NCI-H2081 (cell line): ENCODE results near the gene ANKRD35.
"Not testable (repeated sequence)": the region's sequence is repeated elsewhere in the genome, so short reads cannot be mapped to it uniquely, and the experiment has no call there.

Experiments used
- DNase-seq, 2 experiments: peaks; one replicate each; lab custom pipeline; 2025; lab: John Stamatoyannopoulos, UW

ANKRD35 gene, protein sequence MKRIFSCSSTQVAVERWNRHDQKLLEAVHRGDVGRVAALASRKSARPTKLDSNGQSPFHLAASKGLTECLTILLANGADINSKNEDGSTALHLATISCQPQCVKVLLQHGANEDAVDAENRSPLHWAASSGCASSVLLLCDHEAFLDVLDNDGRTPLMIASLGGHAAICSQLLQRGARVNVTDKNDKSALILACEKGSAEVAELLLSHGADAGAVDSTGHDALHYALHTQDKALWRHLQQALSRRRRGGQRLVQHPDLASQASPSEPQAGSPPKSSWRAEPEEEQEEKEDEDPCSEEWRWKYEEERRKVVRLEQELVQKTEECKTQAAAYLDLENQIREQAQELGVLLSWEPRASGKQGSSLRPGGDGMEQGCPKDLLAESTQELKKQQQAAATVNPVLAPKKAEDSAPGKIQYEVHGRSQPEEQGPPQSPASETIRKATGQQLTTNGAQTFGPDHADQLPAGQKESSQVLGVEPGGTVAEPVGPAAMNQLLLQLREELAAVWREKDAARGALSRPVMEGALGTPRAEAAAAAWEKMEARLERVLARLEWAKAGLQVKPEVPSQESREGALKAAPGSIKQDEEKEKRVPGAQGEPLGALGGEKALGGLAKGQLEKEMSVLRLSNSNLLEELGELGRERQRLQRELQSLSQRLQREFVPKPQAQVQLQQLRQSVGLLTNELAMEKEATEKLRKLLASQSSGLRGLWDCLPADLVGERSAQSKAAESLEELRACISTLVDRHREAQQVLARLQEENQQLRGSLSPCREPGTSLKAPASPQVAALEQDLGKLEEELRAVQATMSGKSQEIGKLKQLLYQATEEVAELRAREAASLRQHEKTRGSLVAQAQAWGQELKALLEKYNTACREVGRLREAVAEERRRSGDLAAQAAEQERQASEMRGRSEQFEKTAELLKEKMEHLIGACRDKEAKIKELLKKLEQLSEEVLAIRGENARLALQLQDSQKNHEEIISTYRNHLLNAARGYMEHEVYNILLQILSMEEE

DNA sequence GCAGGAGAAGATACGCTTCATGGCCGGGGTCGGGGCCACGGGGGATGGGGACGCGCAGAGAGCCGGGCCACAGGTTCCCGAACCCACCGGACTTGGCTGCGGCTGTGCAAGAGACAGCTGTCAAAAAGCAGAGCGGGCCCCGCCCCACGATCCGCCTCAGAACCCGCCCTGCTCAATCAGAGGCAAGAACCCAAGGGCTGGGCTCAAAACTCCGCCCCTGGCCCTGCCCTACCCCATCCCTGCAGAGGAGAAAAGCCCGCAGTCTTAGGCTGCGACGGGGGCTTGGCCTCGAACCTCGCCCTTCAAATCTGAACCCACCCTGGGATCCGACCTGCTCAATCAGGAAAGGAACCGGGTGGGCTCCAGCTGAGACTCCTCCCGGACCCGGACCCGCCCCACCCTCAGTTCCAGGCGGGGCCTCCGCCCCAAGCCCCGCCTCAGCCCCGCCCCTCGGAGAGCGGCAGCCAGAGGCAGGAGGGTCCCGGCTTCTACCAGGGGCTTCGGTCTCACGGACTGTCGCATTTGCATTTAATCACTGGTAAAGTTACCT, at the start of gene ANKRD35:
TSS of gene ANKRD35 (minus strand) at position 129 of the 550 bp plus-strand sequence. CDS start at position 21, 108 bp downstream.
- peak; percentile 84 to 93 for DNase-seq

DNA sequence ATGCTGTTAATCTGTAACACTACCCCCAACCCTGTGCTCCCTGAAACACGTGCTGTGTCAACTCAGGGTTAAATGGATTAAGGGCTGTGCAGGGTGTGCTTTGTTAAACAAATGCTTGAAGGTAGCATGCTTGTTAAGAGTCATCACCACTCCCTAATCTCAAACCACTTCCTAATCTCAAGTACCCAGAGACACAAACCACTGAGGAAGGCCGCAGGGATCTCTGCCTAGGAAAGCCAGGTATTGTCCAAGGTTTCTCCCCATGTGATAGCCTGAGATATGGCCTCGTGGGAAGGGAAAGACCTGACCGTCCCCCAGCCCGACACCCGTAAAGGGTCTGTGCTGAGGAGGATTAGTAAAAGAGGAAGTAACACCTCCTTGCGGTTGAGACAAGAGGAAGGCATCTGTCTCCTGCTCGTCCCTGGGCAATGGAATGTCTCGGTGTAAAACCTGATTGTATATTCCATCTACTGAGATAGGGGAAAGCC, 46.9 kb upstream of the ANKRD35 start:
- DNase-seq: not testable (repeated sequence)

DNA sequence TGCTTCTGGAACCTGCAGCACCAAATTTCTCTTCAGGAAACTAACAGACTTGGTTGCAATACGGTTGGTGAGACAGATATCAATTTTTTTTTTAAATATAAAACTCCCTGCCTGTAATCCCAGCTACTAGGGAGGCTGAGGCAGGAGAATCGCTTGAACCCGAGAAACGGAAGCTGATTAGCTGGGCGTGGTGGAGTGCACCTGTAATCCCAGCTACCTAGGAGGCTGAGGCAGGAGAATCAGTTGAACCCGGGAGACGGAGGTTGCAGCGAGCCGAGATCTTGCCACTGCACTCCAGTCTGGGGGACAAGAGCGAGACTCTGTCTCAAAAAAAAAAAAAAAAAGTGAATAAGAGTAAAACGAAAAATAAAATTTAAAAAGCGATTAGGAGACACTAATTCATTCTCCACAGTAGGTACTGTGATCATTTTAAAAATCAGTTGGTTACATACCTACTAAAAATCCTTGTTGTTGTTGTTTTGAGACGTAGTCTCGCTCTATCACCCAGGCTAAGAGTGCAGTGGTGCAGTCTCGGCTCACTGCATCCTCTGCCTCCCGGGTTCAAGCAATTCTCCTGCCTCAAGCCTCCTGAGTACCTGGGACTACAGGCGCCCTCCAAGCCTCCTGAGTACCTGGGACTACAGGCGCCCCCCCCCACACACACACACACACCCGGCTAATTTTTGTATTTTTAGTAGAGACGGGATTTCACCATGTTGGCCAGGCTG, 42.4 kb upstream of the ANKRD35 start:
- no peak for DNase-seq

- DNase-seq: peak; percentile 99 to 100
These were observed 41.6 kb upstream of the ANKRD35 start, which contains the start of gene RBM8A for GRCh38 chr1:145927063-145927886. Gene RBM8A (minus strand): TSS chr1:145927484. CDS start chr1:145927426, 58 bp downstream.

GRCh38 chr1:145926686-145927062, 41.0 kb upstream of the ANKRD35 start:
- peak; percentile 35 to 48 for DNase-seq

DNA sequence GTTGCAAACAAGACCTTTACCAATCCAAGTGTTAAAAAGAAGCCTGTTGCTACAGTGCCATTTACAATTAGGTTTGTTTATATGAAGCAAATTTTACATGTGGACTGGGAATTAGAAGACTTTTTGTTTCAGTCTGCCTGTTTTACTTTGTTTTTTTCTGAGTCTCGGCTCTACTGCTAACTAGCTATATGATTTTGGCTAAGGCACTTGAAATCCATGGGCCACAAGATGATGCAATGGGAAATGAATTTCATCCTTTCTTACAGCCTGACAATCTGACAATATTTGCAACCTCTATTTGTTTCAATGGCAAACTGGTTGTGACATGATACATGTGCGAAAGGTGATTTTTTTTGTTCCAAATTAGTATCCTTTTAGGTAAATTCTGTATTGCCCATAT, 36.6 kb upstream of the ANKRD35 start:
- DNase-seq: no peak

DNA sequence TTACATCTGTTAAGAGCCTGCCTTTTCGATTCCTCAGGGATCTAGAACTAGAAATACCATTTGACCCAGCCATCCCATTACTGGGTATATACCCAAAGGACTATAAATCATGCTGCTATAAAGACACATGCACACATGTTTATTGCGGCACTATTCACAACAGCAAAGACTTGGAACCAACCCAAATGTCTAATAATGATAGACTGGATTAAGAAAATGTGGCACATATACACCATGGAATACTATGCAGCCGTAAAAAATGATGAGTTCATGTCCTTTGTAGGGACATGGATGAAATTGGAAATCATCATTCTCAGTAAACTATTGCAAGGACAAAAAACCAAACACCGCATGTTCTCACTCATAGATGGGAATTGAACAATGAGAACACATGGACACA, 34.6 kb upstream of the ANKRD35 start:
- DNase-seq: not testable (repeated sequence)

DNA sequence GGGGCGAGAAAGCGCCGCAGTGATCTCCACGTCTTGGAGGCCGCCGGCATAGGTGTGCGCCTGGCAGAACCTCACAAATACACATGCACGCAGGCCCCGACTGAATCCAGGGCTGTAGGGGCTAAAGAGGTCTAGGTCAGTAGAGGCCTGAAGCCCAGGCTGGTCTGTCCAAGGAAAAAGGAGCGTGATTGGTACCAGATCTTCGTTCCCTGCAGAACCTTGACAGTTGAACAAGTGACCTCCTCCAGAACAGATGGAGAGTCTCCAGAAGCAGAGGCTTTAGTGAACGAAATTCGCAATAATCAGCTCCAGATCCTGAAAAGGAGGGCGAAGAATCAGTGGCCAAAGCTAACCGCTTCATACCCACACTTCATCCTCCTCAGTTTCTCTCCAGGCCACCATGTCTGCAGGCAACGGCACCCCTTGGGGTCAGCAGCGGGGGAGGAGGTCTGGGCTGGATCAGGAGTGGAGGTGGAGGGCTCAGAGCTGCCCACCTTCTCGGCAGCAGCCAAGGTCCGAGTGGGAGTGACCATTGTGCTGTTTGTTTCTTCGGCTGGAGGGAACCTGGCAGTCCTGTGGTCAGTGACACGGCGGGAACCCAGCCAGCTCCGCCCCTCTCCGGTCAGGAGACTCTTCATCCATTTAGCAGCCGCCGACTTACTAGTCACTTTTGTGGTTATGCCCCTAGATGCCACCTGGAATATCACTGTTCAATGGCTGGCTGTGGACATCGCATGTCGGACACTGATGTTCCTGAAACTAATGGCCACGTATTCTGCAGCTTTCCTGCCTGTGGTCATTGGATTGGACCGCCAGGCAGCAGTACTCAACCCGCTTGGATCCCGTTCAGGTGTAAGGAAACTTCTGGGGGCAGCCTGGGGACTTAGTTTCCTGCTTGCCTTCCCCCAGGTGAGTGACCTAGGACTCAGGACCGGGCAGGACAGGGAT, 33.6 kb upstream of the ANKRD35 start:
- DNase-seq: peak in 1 of 2 experiments; percentile 50

DNA sequence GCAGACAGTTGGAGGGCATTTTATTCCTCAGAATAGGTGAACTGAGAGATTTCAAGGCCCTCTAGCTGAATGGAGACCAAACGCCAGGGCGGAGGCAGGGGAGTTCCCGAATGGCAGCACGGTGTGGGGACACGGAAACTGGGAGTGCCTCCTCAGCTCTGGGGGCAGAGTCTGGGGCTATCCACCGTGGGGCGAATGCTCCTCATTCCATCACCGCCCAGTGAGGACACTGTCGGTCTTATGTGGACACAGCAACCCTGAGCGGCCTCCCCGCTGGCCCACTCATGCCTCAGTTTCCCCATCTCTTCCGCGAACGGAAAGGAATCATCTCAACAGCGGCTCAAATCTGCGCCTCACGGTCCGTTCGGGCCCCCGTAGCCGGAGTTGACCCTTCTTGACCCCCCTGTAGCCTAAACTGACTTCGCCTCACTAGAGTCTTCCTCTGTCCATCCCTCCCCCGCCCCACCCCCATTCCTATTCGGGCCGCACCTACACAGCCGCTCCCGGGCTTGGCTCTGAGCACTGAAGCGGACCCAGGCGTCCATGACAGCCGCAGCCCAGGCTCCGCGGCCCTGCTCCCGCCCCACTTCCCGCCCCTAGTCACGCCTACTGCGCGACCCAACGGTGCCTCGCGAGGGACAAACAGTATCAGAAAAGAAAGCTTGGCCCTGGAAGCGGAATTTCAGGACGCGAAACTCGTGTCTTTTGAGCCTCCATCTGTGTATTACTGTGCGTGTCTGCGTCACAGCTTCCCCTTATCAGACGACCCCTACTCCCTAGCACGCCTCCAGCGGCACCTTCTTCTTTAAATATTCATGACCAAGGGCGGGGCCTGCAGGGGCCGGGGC, 32.7 kb upstream of the ANKRD35 start, which contains the start of gene PEX11B:
TSS of gene PEX11B (minus strand) at position 574 of the 848 bp plus-strand sequence. CDS start at position 545, 29 bp downstream.
- DNase-seq: peak; percentile 91 to 93

GRCh38 chr1:145917595-145917994, 31.9 kb upstream of the ANKRD35 start:
- DNase-seq: no peak

DNA sequence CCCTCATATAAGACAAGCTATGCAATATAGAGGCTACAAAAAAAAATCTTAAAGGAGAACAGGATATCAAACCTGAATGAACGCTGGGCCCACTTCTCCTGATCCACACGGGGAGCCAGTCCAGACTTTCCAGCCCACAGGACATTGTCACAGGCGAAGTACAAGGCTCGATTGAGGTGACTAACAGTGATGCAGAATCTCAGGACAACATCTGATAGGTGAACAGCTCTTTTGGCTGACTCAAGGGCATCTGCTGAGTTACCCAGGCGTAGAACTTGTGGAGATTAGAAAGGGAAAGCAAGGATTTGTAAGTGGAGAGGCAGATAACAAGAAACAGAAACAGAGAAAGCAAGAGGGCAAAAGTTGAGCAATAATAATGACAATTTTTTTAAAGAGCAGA, 31.1 kb upstream of the ANKRD35 start:
- DNase-seq: no peak

DNA sequence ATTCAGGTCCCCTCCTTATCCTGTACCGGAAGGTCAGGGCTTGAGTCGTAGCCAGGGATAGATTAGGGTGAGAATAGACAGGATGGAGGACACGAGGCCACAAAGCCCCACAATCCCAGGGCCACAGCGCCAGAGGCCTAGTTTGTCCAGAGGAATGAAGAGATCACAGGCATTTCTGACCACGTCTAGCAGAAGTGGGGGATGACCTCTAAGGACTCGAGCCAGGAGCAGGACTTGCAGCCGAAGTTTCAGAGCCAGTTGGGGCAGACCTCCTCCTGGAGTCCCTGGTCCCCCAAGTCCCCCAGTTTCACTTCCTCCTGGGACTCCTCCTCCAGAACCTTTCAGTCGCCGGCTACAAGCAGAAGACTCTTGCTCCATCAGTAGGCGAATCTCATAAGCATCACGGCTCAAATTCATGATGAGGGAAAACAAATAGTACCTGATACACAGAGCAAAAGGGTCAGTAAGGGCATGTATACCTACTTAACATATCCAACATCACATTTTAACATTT, 26.5 kb upstream of the ANKRD35 start:
- no peak for DNase-seq

DNA sequence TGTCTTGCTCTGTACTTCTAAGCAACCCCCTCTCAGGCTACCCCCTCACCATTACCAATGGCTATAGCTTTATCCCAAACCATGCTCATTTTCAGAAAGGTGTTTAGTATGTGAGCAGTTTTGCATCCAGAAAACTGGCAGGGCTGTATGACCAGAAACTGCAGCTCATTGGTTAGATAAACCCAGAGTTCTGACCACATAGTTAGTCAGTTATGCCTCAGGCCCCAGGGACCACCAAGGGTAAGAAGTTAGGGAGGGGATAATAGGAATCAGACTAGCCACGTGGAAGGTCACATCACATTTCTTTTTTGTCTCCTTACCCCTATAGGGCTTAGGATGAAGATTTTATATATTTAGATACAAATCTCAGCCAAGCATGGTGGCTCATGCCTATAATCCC, 23.0 kb upstream of the ANKRD35 start:
- no peak for DNase-seq

GRCh38 chr1:145906954-145907753, 21.5 kb upstream of the ANKRD35 start:
- no peak for DNase-seq

DNA sequence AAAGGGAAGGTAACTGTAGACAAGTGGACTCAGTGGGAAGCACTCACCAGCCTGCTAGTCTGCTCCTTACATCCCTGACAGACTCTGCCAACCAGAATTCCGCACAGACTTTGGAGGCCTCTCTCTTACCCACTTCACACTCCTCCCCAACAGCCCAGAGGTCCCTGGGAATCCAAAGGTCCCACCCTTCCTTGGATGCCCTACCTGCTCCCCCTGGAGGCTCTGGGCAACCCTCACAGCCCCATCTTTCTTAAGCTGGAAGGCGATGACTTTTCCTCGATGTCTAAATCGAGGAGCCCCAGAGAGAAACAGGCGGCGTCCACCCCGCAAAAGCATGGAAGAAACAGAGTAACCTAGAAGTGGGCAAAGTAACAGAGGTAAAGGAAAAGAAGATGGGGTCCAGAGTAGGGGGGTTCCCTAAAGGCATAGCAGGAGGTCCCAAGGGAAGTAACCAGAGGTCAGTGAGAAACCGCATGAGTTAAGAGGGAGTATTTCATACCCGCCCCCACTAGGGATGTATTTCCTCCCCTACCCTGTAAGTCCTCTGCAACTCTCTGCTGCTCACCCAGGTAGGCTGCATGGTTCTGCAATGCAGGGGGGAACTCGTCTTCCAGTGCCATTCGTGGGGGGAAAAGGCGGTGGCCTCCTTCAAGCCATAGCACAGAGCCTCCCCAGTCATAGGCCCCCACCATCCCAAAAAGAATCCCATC, 15.8 kb upstream of the ANKRD35 start:
- DNase-seq: no peak

GRCh38 chr1:145898756-145899155, 13.1 kb upstream of the ANKRD35 start:
- DNase-seq: no peak
